ENCODE measurements around the gene CRYBG1.

Gene CRYBG1

DNA sequence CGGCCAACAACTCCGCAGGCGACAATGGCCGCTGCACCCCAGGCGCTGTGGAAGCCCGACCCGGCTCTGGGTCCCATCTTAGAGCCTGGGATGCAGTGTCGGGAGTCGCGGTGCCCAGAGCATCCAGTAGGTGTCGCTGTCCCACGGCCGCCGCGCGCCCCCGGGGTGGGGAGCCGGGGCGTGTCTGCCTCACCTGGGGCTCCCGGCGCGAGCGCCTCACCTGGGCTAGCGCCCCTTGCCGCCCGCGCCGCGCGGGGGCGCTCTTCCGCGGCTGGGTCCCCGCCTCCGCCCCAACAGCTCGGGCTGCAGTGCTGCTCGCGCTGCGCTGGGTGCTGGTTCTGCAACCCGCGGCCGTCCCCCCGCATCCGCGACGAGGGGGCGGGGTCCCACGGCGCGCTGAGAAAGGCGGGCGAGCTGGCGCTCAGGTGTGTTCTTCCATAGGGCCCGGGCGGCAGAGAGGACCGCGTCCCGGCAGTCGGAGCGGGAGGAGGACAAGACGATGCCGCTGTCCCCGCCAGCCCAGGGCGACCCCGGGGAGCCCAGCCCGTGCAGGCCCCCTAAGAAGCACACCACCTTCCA, at the start of gene CRYBG1:
CRYBG1 (plus strand) TSS at position 308 of the 579 bp plus-strand sequence; CDS start at position 500, 192 bp downstream.
- peak in 1 of 2 donors; percentile 40 for DNase-seq (ENCODE audit: low read depth in 2 of 2, low spot score in 1 of 2)

DNA sequence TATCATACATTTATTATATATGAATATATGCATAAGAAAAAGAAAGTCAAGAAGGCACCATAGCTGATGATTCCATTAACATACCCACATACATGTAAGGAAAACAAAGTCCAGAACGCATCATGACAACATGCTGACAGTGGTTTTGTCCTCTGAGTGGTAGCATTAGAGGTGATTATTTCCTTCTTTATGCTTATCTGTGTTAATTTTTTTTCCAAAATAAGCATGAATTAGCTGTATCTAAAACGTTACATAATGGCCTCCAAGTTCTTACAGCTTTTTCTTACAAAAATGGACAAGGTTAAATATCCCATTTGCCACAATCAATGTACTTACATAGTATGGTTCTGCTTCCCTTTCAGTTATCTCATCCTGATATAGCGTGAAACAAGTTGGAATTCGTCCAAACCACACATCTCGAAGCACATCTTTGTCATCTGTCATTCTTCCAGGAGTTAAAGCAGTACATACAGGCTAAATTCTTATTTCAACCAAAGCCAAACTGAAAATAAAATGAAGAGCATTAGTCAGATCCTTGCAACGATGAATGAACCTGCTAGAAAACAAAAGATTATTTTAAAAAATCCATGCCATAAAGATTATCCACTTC, 44.6 kb upstream of the CRYBG1 start:
- DNase-seq (ENCODE audit: low read depth in 2 of 2, low spot score in 1 of 2), result no peak

- DNase-seq (ENCODE audit: low read depth in 2 of 2, low spot score in 1 of 2), result no peak
These were observed 44.1 kb upstream of the CRYBG1 start for GRCh38 chr6:106316375-106316766.

GRCh38 chr6:106318061-106318460, 42.5 kb upstream of the CRYBG1 start:
- DNase-seq (ENCODE audit: low read depth in 2 of 2, low spot score in 1 of 2), result no peak

DNA sequence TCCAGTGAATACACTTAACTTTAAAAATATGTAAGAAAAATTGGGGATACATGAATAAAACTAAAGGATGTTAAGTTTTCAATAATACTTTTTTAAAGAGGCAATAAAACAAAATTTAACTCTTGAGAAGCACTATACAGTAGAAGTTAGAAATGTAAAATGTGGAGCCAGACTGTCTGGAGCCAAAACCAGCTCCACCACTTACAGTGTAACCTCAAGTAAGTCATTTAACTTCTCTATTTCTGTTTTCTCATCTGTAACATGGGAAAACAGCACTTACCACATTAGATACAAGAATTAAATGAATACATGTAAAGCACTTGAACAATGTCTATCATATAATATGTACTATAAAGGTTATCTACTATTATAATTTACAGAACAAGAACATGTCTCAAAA, 41.7 kb upstream of the CRYBG1 start:
- DNase-seq (ENCODE audit: low read depth in 2 of 2, low spot score in 1 of 2), result no peak

DNA sequence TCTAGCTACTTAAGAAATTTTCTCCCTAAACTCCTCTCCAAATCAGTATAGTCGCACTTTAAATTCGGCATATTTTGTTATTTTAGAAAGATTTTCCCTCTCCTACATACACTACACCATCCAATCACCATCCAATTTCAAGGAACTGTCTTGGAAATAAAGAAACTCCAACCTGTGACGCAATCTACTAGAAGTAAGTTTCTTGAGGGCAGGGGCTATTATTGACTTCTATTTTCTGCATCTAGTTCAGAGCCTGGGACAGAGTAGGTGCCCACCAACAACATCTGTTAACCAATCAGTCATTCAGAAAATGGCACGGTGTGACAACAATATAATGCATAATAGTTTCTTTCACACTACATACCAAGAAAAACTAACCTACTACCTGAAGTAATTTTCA, 38.6 kb upstream of the CRYBG1 start:
- DNase-seq (ENCODE audit: low read depth in 2 of 2, low spot score in 1 of 2), result no peak

DNA sequence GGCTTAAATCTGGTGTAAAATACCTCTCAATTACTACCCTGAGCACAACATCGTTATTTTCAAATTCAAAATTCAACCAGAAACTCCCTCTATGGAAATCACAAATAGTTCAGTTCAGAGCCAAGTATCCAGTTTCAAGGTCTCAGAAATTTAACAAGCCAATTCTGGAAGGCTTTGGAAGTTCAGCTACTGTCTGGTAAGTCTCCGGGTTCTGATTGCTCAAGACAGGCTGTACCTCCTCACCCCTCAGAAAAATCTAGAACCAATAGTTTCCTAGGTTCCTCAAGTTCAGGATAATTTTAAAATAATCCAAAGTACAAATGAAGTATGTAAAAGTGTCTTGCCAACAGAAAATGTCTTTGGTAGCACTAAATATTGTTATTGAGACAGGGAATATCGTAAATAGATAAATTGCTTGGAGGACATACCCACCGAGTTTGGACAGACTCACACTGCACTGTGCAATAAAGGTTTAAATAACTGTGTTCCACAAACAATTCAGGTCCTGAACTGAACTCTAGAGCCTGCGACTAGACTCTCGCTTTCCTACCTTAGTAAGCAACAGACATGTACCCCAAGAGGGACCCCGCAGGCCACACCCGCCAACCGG, 35.7 kb upstream of the CRYBG1 start:
- DNase-seq (ENCODE audit: low read depth in 2 of 2, low spot score in 1 of 2), result no peak

- peak; percentile 100 for DNase-seq (ENCODE audit: low read depth in 2 of 2, low spot score in 1 of 2)
These were observed 35.0 kb upstream of the CRYBG1 start, which contains the start of gene ATG5 for GRCh38 chr6:106325336-106326178. TSS of gene ATG5 (minus strand) at chr6:106325760. CDS start at chr6:106316208, 9,552 bp downstream.

- DNase-seq (ENCODE audit: low read depth in 2 of 2, low spot score in 1 of 2), result no peak
These were observed 25.7 kb upstream of the CRYBG1 start for GRCh38 chr6:106334646-106335448.

DNA sequence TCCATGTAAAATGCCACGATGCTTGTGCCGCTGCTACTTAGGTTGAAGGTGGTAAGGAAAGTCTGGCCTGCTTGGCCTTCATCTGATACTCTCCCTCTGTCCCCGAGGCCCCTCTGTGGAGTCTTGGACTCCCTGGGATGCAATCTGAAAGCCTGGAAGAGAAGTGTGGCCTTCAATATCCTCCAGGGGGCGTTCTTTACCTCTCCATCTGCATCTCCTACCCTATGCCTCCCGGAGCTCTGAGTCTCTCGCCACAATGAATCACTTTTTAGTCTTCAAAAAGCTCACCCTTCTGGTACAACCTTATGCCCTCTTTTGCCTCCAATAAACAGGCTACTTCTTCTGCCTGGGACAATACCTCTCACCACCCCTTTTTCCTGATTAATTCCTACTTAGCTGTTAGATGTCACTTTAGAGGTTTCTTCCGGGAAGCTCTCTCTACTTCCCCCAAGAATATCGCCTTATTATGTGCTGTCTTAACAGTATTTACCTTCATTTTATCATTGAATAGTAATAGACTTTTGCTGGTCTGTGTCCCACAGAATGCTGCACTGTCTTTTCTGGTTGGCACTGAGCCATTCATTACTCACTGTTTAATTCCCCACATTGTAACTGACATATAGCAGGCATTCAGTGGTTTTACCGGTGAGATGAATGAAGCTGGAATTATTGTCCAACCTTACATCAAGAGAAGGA, 21.0 kb upstream of the CRYBG1 start:
- DNase-seq (ENCODE audit: low read depth in 2 of 2, low spot score in 1 of 2), result no peak

GRCh38 chr6:106347219-106347618, 13.3 kb upstream of the CRYBG1 start:
- no peak for DNase-seq (ENCODE audit: low read depth in 2 of 2, low spot score in 1 of 2)

DNA sequence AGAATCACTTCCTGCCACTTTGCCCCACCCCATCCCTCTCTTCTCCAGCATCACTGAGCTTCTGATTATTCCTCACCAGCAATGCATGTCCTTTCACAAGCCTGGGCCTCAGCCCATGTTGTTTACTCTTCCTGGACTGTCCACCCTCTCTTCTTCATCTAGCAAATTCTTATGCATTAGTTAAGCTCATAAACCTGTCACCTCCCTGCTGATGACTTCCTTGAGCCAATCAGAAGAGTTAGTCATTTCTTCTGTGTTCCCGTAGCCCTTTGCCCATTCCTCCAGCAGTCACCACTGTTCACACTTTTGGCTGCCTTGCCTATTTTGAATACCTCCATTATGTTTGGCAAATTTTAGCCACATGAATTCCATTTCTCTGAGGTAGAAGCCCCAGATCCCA, 4.1 kb upstream of the CRYBG1 start:
- DNase-seq (ENCODE audit: low read depth in 2 of 2, low spot score in 1 of 2), result no peak

DNA sequence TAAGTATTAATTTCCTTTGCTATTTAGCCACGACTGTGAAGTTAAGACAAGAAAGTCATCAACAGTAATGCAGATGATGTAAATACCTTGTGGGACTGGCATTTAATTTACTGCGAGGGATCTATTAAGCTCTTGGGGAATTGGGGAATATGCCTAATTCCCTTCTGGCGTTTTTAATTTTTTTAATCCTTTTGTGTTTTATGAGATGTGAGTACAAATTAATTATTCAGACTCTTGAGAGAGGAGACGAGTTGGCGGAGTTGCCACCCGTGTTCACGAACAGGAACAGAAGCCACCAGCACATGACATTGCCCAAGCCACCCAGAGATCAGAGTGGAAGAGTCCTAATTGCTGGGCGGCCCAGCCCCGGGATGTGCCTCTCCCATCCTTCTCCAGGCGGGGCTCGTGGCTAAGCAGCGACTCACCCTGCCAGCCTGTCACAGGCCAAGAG, 533 bp upstream of the CRYBG1 start:
- no peak for DNase-seq (ENCODE audit: low read depth in 2 of 2, low spot score in 1 of 2)

- no peak for DNase-seq (ENCODE audit: low read depth in 2 of 2, low spot score in 1 of 2)
These were observed 493 bp downstream of the CRYBG1 start for GRCh38 chr6:106360989-106361430.

DNA sequence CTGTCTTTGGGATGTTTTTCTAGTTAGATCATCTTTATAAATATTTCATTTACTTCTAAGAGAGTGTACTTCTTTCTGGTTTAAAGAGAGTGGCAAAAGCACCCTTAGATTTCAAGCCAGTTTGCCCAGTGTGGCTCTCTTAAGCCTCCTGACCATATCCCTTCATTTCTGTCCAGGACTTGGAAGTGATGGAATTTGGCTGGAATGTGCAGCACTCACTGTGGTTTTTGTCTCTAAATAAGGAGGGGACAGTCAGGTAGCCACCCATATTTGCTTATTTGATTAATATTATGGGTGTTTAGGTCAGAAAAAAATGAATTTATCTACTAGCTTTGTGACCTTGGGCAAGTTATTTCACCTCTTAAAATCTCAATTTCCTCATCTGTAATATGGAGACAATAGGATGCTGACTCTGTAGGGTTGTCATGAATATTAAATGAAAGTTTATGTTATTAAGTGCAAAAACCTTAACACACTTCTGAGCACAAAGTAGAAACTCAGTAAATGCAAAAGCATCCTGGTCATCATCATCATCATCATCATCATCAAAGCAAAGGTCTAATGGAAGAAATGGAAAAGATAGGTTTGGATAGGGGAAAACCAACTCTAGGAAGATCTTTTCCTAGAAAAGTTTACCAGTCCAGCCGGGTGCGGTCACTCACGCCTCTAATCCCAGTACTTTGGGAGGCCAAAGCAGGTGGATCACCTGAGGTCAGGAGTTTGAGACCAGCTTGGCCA, 3.1 kb downstream of the CRYBG1 start:
- no peak for DNase-seq (ENCODE audit: low read depth in 2 of 2, low spot score in 1 of 2)

- no peak for DNase-seq (ENCODE audit: low read depth in 2 of 2, low spot score in 1 of 2)
These were observed 9.2 kb downstream of the CRYBG1 start for GRCh38 chr6:106369739-106370138.

- DNase-seq (ENCODE audit: low read depth in 2 of 2, low spot score in 1 of 2), result no peak
These were observed 10.1 kb downstream of the CRYBG1 start for GRCh38 chr6:106370639-106371038.

DNA sequence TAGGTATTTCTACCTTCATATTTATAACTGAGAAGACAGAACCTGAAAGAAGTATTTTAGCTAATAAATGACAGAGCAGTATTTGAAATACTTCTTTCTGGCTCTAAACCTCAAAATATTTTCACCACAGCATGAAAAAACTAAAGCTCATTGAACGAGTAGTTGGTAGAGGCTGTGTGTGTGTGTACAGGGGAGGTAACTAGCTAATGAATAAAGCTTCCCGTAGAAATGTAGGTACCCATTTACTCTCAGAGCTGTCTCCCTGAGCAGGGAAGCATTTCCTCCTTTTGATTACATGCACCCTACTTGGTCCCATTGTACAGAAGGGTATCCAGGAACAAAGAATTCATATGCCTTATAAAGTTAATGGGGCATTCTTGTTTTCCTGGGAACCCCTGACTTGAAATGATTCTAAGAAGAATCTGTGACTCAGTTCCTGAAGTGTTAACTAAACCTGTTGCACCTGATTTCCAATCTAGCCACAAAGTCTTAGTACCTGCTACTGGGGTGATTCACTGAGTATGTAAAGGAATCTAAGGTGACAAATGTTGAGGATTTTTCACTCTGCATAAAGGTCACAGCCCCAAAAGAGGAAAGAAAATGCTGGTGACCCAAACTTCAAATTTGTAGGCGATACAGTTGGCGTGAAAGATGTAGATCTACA, 12.5 kb downstream of the CRYBG1 start:
- no peak for DNase-seq (ENCODE audit: low read depth in 2 of 2, low spot score in 1 of 2)

Measured in stimulated activated CD8-positive, alpha-beta memory T cell treated with anti-CD3 and anti-CD28 coated beads, Interleukin-4, amount 100 ng/mL, for 4 hours (primary cell).